DOHH2 (cell line): Measurements from ENCODE around the gene DHRS12.

Experiments
- H3F3A ChIP-seq: fragments of 200-600 bp; sonication (generic), shearing (Covaris generic); 2 replicates; pipeline ENCODE4 v1.6.0; 2016; ENCODE audit warnings: antibody characterized with exemption, mild to moderate bottlenecking; ENCODE audit not compliant: control insufficient read depth, insufficient read depth
- H3K27ac ChIP-seq: fragments of 200-600 bp; sonication (generic); 2 replicates; pipeline ENCODE4 v1.5.1; 2014; ENCODE audit warnings: low read depth, mild to moderate bottlenecking, low read length, moderate library complexity
- H3K27me3 ChIP-seq: fragments of 200-600 bp; sonication (generic); 2 replicates; pipeline ENCODE4 v1.6.1; 2014; ENCODE audit warnings: mild to moderate bottlenecking, low read length, mixed read lengths; ENCODE audit not compliant: control insufficient read depth
- H3K36me3 ChIP-seq: fragments of 200-600 bp; sonication (generic); 2 replicates; pipeline ENCODE4 v1.6.1; 2014; ENCODE audit warnings: mild to moderate bottlenecking, low read length, moderate library complexity, mixed read lengths; ENCODE audit not compliant: control insufficient read depth
- H3K4me1 ChIP-seq: fragments of 200-600 bp; sonication (generic); 2 replicates; pipeline ENCODE4 v1.6.1; 2014; ENCODE audit warnings: mild to moderate bottlenecking, low read length, mixed read lengths; ENCODE audit not compliant: control insufficient read depth
- H3K4me2 ChIP-seq: fragments of 200-600 bp; sonication (generic); 2 replicates; pipeline ENCODE4 v1.6.0; 2014; ENCODE audit warnings: mild to moderate bottlenecking, low read length, moderate library complexity
- H3K4me3 ChIP-seq: fragments of 200-600 bp; sonication (generic); 2 replicates; pipeline ENCODE4 v1.5.1; 2014; ENCODE audit warnings: mild to moderate bottlenecking, low read length, mixed read lengths
- H3K79me2 ChIP-seq: fragments of 200-600 bp; sonication (generic); 2 replicates; pipeline ENCODE4 v1.6.1; 2014; ENCODE audit warnings: mild to moderate bottlenecking, low read length, mixed read lengths; ENCODE audit not compliant: control insufficient read depth
- H3K9me2 ChIP-seq: fragments of 200-600 bp; sonication (generic); replicated peaks from 2 replicates; pipeline ENCODE4 v1.6.1; 2014; ENCODE audit warnings: mild to moderate bottlenecking, low read length, mixed read lengths; ENCODE audit not compliant: control insufficient read depth
- H3K9me3 ChIP-seq: fragments of 200-600 bp; sonication (generic); 2 replicates; pipeline ENCODE4 v1.6.1; 2014; ENCODE audit warnings: antibody characterized with exemption, low read length, mixed read lengths; ENCODE audit not compliant: control insufficient read depth, insufficient read depth
- H4K20me1 ChIP-seq: fragments of 200-600 bp; sonication (generic); 2 replicates; pipeline ENCODE4 v1.6.0; 2014; ENCODE audit warnings: low read depth, mild to moderate bottlenecking, antibody characterized with exemption, low read length, moderate library complexity; ENCODE audit not compliant: control insufficient read depth, insufficient read depth
- EZH2phosphoT487 ChIP-seq: fragments of 200-600 bp; sonication (generic); IDR thresholded peaks from 2 replicates; pipeline ENCODE4 v1.6.1; 2017; ENCODE audit warnings: borderline replicate concordance, mild to moderate bottlenecking, antibody characterized with exemption, low read length, moderate library complexity, mixed read lengths
- TF ChIP-seq, protein P1 (sequence below): fragments of 200-600 bp; sonication (generic); IDR thresholded peaks from one replicate; pipeline ENCODE4 v1.5.1; 2014; ENCODE audit warnings: antibody characterized with exemption, mild to moderate bottlenecking, low read depth, low read length; ENCODE audit not compliant: poor library complexity, severe bottlenecking

Gene DHRS12

DNA sequence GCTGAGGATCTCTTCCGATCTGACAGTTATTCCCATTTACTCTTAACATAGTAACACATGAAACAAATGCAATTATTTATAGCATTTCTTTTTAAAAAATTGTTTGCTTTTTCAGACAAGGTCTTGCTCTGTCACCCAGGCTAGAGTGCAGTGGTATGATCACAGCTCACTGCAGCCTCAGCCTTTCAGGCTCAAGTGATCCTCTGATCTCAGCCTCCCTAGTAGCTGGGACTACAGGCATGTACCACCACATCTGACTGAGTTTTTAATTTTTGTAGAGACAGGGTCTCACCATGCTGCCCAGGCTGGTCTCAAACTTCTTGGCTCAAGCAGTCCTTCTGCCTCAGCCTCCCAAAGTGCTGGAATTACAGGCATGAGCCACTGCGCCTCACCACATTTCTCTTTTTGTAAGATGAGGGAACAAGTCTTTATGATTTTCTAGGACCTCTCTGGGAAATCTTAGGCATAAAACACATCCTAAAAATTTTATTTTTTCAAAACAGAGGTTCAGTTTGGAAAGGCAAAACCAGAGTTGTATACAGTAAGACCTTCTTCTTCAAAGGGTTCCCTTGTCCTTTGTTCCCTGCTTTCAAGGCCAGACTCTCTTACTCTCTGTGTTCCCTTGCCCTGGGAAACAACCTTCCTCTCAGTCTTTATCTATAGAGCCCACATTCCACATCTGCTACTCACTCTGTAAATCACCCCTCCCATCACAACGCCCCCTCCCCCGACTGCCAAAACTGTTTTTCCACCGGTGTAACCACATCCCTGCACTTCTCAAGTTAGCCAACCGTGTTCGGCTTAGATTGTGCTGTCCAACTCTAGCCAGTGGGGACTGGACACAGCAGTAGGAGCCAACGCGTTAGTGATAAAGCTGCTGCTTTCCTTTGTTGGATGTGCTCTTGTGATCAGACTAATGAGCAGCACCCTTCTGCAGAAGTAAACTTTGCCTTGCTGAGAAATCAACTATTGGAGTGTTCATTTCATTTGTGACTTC lies 56.2 kb downstream of the DHRS12 start:
- peaks cover 8% of the 10 kb centered on the region; the same call in 1 of the 2 replicates for H3K9me3 ChIP-seq
- no peaks in the 10 kb centered on the region for H3K36me3 ChIP-seq
- no peaks in the 10 kb centered on the region for H3K9me2 ChIP-seq
- H3K4me3 ChIP-seq, result no peak overlapping the region
- no peaks in the 10 kb centered on the region for H4K20me1 ChIP-seq
- no peaks in the 10 kb centered on the region for H3K27me3 ChIP-seq
- TF ChIP-seq EZH2phosphoT487, result no peak
- TF ChIP-seq, protein P1, sequence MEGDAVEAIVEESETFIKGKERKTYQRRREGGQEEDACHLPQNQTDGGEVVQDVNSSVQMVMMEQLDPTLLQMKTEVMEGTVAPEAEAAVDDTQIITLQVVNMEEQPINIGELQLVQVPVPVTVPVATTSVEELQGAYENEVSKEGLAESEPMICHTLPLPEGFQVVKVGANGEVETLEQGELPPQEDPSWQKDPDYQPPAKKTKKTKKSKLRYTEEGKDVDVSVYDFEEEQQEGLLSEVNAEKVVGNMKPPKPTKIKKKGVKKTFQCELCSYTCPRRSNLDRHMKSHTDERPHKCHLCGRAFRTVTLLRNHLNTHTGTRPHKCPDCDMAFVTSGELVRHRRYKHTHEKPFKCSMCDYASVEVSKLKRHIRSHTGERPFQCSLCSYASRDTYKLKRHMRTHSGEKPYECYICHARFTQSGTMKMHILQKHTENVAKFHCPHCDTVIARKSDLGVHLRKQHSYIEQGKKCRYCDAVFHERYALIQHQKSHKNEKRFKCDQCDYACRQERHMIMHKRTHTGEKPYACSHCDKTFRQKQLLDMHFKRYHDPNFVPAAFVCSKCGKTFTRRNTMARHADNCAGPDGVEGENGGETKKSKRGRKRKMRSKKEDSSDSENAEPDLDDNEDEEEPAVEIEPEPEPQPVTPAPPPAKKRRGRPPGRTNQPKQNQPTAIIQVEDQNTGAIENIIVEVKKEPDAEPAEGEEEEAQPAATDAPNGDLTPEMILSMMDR, result no peak
- H3K4me2 ChIP-seq, result no peak overlapping the region
- H3K79me2 ChIP-seq, result no peaks in the 10 kb centered on the region
- no peaks in the 10 kb centered on the region for H3K4me1 ChIP-seq
- H3K27ac ChIP-seq, result no peak overlapping the region
- H3F3A ChIP-seq, result no peaks in the 10 kb centered on the region

DNA sequence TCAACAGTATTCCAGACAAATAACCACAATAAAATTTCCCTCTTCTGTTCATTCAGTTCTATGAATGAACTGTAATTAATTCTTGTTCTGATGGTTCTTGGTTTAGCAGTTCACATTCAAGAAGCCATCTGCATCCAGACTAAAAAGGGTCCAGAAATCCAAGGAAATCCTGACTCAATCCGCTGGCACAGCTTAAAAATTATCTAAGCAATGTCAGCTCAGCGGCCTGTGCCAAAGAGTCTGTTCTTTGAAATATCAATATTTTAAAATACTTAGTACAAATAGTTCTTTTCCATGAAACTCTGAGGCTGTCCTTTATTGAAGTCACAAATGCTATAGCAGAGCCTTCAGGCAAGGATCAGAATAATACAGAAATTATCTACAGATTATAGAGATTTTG lies 57.2 kb downstream of the DHRS12 start:
- no peak for TF ChIP-seq EZH2phosphoT487
- TF ChIP-seq, protein P1, result no peak
- Histone ChIP-seq H3K4me2 (no peak overlapping the region), H3F3A (no peaks in the 10 kb centered on the region), H3K27ac (no peak overlapping the region), H3K79me2 (no peaks in the 10 kb centered on the region), H3K4me1 (no peaks in the 10 kb centered on the region), H3K9me3 (peaks cover 8% of the 10 kb centered on the region; the same call in 1 of the 2 replicates), H3K36me3 (no peaks in the 10 kb centered on the region), H3K9me2 (no peaks in the 10 kb centered on the region), H4K20me1 (no peaks in the 10 kb centered on the region), H3K4me3 (no peak overlapping the region), H3K27me3 (no peaks in the 10 kb centered on the region)

DNA sequence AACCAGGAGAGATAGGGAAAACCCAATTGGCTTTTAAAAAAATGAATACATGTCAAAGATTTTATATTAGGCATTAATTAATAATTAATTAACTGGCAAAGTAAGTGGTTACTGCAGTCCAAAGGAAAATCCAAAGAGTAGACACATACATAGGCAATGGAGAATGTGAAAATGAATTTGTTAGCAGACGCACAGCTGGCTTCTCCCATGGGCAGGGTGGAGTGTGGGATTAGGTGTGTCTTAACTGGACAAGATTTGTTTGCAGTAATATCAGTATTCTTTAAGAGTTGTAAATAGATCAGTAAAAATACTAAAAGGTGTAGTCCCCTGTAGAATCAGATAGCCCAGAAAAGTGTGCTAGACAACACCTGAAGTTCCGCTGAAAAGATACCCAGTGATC lies 58.7 kb downstream of the DHRS12 start:
- Histone ChIP-seq H3K27ac (no peak overlapping the region), H3K79me2 (no peaks in the 10 kb centered on the region), H4K20me1 (no peaks in the 10 kb centered on the region), H3K4me3 (no peak overlapping the region), H3K27me3 (no peaks in the 10 kb centered on the region), H3K4me2 (no peak overlapping the region), H3F3A (no peaks in the 10 kb centered on the region), H3K9me3 (peaks cover 8% of the 10 kb centered on the region; the same call in 1 of the 2 replicates), H3K4me1 (no peaks in the 10 kb centered on the region), H3K9me2 (no peaks in the 10 kb centered on the region), H3K36me3 (no peaks in the 10 kb centered on the region; the same call in 1 of the 2 replicates)
- TF ChIP-seq, protein P1, result no peak
- TF ChIP-seq EZH2phosphoT487, result no peak
